HG03064 (cell line): ENCODE results near the gene KDM5A.
"Not testable (repeated sequence)": the region's sequence is repeated elsewhere in the genome, so short reads cannot be mapped to it uniquely, and the experiment has no call there.

ENCODE experiments used
- ATAC-seq: cut with Tn5 transposase; IDR thresholded peaks from one replicate; pipeline ENCODE4 v1.9.1; 2021; ENCODE audit warnings: low read depth; ENCODE audit not compliant: unreplicated experiment

The KDM5A gene

DNA sequence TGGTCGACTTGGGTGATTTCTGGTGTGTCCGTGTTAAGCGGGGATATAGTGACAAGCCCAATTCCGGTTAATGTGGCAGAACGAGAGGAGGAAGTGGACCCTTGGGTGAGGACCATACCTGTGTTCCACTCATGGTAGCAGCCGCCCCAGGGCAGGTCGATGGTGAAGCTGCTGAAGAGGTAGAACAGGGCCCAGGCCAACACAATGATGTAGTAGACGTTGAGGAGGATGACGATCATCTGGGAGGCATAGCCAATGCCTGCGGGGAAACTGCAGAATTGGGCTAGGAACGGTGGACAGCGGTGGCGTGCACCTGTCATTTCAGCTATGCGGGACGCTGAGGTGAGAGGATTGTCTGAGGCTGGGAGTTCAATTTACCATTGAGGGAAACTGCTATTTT, 146.6 kb downstream of the KDM5A start:
- no peak for ATAC-seq

DNA sequence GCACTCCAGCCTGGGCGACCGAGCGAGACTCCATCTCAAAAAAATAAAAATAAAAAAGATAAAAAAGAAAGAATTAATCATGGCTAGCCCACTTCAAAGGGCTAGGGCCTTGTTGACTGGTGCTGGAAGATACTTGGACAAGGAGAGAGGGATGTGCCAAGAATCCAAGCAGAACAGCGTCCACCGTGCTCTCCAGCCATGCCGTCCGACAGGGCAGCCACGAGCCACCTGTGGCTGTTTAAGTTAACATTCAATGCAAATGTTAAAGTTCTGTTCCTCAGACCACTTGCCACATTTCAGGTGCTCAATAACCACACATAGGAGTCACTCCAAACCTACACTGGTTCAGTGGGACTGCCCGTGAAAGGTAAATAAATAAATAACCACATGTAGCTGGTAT, 147.9 kb downstream of the KDM5A start:
- ATAC-seq, result no peak

DNA sequence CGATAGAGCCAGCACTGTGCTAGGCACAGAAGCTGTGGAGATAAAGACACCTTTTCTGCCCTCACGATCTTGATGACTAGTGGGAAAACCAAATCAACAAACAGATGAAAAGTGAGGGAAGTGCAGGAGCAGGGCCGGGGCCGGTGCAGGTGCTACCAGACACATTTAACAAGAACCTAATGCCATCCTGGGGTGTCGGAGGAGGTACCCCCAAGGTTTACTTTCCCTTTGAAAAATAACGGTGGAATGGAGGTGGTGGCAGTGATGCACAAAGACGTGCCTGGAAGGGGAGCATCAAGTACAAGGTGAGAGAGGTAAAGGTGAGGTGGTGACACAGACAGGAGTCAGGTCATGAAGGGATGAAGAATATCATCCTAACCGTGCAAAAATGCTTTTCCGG, 148.6 kb downstream of the KDM5A start:
- ATAC-seq, result no peak

DNA sequence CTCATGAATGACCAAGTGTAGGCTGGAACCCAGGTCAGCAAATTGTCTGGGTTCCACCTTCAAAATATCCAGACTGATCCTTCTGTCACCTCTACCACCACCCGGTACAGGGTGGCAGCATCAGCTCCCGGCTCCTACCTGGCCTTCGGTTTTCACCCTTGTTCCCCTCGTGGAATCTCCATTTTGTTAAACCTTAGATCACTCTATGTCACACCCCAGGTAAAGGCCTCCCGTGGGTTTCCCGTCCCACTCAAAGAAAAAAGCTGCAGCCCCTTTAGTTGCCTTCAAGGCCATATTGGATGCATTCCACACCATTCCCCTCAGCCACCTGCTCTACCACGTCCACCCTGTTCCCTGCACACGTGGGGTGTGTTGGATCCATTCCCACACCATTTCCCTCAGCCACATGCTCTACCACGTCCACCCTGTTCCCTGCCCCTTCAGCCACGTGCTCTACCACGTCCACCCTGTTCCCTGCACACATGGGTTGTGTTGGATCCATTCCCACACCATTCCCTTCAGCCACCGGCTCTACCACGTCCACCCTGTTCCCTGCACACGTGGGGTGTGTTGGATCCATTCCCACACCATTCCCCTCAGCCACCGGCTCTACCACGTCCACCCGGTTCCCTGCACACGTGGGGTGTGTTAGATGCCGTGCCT, 150.3 kb downstream of the KDM5A start:
- ATAC-seq, result no peak

DNA sequence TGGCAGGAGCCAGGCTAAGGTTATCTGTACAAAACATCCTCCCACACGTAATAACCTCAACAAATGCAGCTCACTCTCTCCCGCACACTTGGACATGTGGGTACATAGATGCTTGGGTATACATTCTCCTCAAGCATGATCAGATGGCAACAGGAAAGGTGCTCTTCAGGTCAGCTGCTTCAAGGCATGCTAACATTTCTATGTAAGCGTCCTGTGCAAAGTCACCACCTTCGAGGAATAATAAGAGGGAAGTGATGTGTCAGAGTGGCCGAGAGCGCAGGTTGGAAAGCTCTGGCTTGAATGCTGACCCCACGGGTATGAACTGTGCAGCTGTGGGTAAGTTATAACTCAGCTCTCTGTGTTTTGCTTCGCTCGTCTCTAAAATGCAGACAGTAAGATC, 151.0 kb downstream of the KDM5A start:
- no peak for ATAC-seq

DNA sequence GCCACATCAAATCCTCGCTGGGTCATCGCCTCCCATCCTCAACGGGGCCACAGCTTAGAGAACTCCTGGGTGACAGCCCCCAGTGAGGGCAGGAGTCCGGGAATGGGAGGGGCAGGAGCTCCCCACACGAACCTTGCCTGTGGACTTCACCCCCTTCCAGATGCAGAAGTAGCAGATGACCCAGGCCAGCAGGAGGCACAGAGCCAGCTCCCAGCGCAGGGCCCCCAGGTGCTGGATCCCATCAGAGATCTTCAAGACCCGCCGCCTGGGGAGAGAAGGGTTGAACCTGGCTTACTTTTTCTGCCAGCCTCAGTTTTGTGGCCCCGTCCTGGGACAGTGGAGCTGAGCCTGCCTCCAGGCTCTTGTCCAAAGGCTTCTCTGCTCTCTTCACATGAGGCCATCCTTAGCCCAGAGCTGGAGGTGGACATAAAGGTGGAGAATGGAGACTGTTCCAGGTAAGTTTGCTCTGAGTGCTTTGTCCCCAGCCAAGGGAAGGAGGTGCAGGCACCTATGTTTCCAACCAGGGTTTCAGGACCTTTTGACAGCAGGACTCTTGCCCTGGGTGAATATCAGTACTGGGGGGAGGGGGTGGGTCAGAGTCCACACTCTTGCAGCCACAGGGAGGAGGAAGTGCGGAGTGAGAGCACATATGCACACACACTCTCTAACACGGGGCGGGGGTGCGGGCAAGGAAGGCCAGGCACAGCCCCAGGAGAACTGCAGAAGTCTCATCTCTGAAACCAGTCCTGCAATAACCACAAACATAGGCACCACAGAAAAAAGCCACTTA, 151.9 kb downstream of the KDM5A start:
- ATAC-seq, result no peak

DNA sequence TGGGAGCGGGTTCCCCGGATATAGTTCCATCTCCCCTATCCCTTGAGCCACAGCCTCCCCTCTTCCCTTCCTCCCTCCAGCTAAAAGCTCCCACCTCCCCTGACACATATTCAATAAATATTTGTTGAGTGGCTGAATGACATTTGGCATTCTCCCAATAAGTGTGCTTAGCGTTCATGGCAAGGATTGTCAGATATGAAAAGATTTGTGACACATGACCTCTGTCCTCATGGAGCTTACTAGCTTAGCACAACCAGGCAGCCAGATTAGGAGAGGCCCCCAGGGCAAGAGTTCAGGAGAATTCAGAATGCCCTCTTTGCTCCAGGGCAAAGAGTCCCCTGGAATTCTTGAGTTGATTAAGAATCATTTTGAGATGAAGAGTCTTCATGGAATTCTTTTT, 152.7 kb downstream of the KDM5A start:
- ATAC-seq, result no peak

DNA sequence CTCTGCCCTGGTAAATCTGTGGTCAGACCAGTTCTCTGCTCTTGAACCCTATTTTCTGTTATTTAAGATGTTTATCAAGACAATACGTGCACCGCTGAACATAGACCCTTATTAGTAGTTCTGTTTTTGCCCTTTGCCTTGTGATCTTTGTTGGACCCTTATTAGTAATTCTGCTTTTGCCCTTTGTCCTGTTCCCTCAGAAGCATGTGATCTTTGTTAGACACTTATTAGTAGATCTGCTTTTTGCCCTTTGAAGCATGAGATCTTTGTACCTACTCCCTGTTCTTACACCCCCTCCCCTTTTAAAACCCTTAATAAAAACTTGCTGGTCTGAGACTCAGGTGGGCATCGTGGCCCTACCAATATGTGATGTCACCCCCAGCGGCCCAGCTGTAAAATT, 153.2 kb downstream of the KDM5A start:
- ATAC-seq, result not testable (repeated sequence)

DNA sequence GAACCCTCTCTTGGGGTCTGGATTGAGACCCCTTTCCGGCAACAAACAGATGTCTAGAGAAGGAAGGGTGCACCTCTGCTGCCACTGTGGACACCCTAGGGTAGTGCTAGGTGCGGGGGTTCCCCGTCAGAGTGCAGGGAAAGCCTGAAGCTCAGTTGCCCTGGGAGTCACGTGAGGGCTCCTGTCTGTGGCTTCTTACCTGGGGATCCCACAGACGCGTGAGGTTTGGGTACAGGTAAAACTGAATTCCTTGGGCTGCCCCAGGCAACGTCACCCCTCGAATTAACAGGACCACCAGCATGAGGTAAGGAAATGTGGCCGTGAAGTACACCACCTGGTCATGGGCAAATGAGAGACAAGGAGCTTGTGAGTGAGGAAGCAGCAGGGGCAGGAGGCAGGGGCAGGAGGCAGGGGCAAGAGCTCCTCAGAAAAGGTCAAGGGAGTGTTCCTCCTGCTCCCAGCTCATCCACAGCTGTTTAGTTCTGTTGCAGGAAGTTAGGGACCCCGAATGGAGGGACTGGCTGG, 154.2 kb downstream of the KDM5A start:
- ATAC-seq, result no peak

DNA sequence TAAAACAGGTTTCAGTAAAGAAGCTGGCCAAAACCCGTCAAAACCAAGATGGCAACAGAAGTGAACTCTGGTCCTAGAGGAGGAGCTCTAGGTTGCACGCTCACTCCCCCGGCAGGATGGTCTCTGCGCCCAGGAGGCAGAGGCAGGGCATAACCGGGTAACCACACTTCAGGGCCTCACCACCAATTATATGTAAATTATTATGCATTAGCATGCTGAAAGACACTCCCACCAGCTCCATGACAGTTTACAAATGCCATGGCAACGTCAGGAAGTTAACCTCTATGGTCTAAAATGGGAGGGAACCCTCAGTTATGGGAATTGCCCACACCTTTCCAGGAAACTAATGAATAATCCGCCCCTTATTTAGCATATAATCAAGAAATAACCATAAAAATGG, 155.1 kb downstream of the KDM5A start:
- no peak for ATAC-seq

DNA sequence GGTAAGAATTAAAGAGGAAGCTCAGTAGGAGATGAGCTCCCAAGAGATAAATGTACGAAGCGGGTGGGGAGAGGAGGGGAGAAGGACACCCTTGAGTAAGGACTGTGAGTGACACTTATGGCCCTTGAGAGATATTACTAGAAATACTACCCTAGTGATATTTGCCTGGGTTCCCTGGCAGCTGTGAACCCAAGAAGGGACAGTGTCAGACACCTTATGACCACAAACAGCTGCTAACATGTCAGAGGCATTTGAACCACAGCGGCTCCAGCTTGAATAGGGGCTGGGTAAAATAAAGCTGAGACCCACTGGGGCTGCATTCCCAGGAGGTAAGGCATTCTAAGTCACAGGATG, 155.5 kb downstream of the KDM5A start:
- no peak for ATAC-seq

DNA sequence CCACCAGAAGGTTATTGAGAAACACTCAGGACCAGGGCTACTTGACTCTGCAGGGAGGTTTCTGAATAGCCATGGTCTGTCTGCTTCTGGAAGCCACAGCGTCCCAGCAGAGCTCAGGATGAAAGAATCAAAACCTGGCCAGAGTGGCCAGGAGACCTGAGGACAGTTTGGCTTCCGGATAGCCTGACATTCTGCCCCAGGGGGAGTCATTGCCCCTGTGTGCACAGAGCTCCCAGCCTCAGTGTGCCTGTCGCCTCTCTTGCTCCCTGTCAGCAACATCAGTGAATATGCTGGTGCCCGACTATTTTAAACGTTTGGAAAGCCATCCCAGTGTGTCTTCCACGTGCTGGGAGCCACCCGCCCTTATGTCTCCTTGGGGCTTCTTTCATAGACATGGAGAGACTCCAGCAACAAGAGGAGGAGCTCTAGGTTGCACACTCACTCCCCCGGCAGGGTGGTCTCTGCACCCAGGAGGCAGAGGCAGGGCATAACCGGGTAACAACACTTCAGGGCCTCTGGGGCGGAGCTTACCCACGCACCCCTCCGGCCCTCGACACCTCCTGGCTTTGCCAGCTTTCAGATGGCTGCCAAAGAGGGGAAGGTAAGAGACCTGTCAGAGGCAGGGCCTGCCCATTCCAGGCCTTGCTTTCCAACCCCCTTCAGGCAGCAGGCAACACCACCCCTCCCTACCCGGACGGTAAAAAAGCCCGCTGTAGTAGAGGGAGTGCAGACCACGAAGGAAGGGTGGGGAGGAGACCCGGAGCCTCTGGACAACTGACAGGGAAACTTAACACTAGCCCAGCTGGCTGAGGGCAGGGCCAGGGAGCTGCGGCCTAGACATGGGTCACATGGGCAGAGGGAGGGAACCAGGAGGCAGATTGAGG, 156.1 kb downstream of the KDM5A start:
- no peak for ATAC-seq

DNA sequence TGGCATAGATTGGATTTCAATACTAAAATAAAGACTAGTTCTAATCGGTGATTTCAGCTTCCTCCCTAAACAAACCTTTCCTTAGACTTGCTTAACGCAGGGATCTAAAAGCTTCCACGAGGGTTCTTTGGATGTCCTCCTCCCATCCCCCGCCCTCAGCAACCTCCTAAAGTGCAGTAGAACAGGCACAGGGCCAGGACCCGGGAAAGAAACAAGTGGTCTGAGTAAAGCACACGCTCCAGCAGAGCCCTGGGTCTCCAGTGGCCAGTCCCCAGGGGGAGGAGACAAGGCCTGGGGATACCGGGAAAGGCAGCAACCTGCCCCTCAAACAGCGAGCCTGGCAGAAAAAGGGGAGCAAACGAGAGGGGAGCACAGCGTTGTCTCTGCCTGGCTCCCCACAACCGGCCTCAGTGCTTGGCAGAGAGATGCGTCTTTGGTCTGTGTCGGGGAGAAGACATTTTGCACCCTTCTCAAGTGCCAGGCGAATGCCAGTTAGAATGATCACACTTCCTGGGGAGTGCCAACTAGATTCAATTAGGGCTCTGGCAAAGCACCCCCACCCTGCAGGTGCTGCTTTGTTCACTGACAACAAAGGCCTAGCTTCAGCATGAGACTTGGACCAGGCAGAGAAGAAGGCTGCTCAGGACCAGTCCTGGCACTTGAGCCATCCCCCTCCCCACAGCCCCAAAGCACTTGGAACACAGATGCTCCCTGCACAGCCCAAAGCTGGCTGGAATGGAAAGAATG, 158.0 kb downstream of the KDM5A start:
- ATAC-seq, result no peak
